Stimulated activated naive CD4-positive, alpha-beta T cell (primary cell): Measurements from ENCODE around the gene SPINT3.
"Not testable (repeated sequence)": the region's sequence is repeated elsewhere in the genome, so short reads cannot be mapped to it uniquely, and the experiment has no call there.

Experiments
- DNase-seq, 6 experiments: peaks; one replicate each; lab custom pipeline; 2025; lab: John Stamatoyannopoulos, UW

Gene SPINT3

DNA sequence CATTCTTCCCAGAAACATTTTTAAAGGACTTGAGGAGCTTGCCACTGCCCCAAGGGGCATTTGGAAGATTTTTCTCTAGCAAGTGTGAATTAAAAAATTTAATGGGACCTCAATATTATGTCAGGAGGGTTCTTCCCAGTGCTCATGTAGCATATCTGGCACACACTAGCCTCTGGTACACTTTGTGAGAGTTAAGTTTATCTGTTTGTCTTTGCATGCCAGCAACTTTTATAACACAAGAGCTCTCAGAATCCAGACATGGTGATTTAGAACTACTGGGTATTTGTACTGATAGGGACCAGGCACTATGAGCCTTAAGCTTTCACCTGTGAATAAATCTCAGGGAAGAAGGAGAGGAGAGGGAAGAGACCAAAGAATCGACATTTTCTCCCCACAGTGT, 12.9 kb downstream of the SPINT3 start:
- DNase-seq = no peak

DNA sequence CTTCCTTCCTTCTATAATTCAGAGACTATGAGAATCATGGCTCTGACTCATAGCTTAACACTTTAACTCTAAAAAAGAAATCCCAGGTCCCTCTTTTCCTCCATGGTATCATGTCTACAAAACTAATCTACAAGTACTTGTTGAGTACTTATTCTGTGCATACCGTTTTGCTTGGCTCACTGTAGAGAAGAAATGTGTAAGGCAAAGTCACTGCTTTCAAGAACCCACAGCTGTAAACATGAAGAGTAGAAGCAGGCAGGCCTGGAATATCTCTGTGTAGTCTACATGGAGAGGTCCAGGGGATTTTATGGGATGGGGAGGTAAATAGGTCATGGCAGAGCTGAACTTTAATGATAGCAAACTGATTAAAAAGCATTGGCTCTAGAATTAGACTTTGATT, 13.8 kb downstream of the SPINT3 start:
- no peak for DNase-seq

DNA sequence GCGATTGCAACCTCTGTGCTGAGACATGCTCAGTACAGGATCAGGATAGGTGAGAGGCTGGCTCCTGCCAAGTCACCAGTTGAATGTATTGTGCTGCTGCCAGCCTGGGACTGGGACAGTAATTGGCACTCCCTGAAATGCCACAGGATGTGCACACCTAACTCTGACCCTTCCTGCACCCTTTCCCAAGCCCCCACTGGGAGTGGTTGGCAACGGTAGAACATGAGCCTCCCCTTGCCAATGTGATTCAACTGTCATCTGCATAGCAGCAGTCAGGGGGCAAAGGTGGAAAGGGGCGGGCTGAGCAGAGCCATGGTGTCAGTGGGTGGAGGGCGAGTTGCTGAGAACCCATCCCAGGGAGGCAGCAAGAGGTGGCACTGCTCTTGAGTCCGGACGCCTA, 15.4 kb downstream of the SPINT3 start:
- DNase-seq = no peak

DNA sequence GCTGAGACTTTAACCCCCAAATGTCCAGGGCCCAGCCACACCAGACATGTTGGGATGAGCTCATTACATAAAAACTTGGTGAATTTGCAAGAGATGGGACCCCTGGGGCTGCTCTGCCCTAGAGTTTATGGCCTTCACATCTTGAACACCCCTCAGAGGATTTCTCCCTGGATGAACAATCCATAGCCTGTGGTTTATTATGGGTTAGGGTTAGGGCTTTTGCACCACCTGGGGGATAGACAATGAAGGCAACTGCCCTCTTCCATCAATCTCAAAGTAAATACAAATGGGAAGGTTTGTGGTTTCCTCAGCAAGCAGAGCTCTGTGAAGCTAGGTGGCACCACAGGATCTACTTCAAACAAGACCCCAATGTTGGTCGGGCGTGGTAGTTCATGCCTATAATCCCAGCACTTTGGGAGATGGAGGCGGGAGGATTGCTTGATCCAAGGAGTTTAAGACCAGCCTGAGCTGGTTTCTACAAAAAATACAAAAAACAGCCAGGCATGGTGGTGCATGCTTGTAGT, 17.4 kb downstream of the SPINT3 start:
- DNase-seq = no peak

DNA sequence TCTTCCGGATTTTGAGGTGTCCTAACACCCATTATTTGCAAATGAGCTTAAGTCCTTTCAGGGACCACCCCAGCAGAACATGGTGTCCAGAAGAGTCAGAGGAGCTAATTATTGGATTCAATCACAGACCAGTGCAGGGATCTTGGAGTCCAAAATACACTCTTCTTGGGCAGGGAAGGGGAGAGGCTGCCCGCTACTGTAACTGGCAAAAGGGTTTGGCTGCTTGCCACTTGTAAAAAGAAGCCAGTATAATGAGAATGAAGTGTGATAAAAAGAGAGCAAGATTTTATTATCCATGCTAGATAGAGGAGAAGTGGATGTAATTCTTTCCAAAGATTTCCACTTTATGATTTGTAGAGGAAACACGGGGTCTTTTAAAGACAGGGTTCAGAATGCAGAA, 19.3 kb downstream of the SPINT3 start:
- DNase-seq = no peak

DNA sequence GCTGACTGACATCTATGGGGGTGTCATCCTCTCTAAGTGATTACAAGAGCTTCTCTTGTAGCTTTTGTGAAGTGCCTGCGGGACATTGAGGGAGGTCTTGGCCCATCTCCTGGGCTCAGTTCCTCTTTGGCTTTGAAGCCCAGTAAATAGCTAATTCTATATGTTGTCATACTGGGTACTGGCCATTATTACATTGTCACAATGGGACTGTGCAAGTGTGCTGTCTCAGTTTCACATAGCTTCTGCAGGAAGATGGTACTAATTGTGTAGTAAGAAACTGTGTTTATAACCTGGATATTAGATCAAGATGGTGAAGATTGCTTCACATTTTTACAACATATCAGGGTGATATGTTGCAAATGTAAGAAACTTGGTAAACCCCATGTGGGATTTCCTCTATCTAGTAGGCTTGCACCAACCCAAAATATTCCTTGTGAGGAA, 19.9 kb downstream of the SPINT3 start:
- no peak for DNase-seq

DNA sequence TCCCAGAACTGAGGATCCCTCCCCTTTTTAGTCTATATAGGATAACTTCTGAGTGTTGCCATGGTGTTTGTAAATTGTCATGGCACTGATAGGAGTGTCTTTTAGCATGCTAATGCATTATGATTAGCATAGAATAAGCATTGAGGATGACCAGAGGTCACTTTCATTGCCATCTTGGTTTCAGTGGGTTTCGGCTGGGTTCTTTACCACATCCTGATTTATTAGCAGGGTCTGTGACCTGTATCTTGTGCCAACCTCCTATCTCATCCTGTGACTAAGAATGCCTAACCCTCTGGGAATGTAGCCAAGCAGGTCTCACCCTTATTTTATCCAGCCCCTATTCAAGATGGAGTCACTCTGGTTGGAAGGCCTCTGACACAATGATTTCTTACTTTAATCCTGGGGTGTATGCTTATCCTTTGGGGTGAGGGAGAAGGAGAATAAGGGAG, 26.3 kb downstream of the SPINT3 start:
- DNase-seq = no peak

DNA sequence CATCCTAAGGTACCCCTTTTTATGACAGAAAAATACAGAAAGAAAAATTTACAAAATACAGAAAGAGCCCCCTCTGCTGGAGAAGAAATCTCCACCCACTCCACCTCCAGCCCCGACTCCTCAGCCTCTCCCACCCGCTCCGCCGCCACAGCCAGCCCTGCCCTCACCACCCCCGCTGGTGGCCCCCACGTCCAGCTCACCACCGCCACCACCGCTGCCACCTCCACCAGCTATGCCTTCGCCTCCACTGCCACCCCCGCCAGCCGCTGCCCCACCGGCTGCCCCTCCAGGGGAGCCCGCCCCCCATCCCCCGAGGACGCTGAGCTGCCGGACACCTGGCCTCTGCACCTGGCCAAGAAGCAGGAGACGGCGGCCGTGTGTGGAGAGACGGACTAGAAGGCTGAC, 28.2 kb downstream of the SPINT3 start:
- no peak for DNase-seq

DNA sequence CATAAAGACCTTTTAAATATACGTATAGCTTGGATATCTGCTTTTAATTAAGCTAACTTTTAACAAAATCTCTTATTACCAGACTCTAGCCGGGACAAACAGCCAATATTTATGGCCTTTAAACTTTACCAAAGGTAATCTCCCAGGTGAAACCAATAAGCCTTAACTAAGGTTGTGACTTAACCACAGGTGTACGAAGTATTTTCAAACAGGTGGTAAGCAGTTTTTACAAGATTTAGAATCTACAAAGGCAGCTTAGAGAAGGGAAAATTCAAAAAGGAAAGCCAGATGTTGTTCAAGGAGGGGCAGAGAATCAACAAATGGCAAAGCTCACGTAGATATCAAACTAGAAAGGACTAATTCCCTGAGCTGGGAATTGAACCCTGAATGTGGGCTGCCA, 30.0 kb downstream of the SPINT3 start:
- DNase-seq = no peak

DNA sequence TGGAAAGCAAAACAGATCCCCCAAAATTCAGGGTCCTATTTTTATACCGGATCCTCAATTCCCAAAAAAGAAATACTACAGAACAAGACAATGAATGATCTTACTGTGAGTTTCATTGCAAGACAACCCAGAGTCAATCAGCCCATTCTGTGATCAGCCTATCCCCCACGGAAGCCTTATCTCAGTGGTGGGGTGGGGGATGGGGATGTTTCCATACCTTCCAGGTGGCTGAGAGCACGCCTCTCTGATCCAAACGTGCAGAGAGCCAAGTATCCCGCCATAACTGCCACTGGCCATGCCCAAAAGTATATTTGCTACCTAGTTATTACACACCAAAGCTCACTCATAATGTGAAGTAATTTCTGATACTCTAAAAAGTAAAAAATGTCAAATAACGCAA, 30.7 kb downstream of the SPINT3 start:
- no peak for DNase-seq

DNA sequence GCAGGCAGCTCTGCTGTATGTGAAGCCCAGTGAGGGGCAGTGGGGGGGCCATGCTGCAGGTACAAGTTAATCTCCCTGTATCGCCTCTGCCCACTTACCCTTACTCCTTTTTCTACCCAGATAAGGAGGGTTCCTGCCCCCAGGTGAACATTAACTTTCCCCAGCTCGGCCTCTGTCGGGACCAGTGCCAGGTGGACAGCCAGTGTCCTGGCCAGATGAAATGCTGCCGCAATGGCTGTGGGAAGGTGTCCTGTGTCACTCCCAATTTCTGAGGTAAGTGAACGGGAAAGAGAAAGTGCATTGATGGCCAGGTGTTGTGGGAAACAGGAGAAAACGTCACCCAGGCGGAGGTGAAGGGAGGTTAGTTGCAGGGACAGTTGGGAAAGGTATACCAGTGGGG, 35.6 kb downstream of the SPINT3 start:
- DNase-seq = no peak

DNA sequence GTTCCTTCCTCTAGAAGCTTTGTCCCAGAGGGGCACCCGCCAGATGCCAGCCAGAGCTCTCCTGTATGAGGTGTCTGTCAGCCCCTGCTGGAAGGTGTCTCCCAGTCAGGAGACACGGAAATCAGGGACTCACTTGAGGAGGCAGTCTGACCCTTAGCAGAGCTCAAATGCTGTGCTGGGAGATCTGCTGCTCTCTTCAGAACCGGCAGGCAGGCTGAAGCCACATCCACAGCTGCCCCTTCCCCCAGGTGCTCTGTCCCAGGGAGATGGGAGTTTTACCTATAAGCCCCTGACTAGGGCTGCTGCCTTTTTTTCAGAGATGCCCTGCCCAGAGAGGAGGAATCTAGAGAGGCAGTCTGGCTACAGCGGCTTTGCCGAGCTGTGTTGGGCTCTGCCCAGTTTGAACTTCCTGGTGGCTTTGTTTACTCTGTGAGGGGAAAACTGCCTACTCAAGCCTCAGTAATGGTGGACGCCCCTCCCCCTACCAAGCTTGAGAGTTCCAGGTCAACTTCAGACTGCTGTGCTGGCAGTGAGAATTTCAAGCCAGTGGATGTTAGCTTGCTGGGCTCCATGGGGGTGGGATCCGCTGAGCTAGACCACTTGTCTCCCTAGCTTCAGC, 37.8 kb downstream of the SPINT3 start:
- DNase-seq = not testable (repeated sequence)

DNA sequence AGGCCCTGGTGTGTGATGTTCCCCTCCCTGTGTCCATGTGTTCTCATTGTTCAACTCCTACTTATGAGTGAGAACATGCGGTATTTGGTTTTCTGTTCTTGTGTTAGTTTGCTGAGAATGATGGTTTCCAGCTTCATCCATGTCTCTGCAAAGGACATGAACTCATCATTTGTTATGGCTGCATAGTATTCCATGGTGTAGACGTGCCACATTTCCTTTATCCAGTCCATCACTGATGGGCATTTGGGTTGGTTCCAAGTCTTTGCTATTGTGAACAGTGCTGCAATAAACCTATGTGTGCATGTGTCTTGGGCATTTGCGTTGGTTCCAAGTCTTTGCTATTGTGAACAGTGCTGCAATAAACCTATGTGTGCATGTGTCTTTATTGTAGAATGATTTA, 43.1 kb downstream of the SPINT3 start:
- DNase-seq = not testable (repeated sequence)

DNA sequence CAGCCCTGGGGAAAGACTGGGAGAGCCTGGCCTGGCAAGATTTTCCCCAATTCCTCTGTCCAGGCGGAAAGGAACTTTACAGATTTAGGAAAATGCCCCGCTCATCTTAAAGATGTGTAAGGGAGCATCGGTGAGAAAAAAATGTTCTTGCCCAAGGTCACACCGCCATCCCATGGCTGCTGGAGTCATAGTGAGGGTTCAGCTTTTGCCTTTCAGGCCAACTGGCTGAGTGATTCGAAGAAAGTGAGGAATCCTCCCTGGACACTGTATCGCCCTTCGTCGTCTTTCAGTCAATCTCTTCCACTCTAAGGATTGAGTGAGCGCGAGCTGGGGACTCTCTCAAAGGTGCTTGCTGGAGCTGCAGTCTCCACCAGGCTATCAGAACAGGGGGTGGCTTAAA, 44.5 kb downstream of the SPINT3 start:
- DNase-seq = peak in 1 of 6 experiments; percentile 18

DNA sequence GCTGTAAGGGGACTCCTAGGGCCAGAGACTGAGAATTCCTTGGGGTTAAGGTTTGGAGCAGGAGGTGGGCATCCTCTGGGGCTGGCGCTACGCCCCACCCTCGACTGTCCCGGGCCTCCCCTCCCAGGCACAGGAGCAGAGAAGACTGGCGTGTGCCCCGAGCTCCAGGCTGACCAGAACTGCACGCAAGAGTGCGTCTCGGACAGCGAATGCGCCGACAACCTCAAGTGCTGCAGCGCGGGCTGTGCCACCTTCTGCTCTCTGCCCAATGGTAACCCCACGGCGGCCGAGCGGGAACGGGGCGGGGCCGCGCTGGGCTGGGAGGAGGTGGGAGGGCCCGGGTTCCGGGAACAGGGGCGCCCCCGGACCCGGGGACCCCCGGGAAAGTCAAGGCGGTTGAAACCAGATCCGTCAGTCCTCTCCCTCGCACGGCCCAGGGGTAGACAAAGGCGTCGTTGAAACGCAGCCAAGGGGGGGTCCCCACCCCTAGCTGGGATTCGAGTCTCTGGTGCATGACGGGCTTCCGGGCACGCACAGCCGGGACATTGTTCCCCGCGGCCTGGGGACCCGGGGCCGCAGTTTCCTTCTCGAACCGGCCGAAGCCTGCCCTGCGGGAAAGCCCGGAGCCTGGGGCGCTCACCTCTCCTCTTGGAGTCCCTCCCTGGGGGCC, 45.0 kb downstream of the SPINT3 start:
- peak in 2 of 6 experiments; percentile 6 to 24 for DNase-seq

DNA sequence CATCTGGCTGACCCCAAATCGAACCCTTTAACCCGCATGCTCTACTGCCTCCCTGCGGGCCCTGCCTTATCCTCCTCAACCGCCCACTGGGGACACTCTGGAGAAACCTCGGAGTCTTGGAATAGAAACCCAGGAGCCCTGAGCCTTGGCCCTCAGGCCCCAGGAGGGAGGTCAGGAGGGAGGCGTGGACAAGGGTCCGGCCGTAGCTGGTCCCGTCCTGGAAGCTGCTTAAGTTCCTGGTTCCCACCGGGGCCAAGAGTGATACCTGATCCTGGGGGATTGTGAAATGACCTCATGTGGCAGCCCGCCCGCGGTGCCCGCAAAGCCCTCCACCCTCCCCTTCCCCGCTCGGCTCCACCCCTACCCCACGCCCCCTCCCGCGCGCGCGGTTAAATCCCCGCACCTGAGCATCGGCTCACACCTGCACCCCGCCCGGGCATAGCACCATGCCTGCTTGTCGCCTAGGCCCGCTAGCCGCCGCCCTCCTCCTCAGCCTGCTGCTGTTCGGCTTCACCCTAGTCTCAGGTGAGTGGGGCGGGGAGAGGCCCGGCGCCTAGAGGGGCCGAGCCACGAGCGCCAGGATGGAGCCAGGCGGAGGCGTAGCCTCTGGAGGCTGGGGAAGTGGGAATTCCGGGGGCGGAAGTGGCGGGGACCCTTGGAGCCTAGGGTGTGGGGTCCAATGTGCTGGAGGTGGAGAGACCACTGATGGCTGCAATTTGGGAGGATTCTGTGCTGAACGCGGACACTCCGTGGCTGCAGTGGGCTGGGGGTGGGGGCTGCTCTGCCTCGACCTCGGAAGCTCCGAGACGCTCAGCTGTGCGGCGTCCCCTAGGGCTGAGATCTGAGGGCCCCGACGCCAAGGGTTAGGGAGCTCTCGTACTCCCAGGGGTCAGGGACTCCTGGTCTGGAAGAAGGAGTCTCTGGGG, 45.8 kb downstream of the SPINT3 start, which contains the start of gene WFDC2:
TSS of gene WFDC2 (plus strand) at position 418 of the 926 bp plus-strand sequence. CDS start at position 447, 29 bp downstream.
- DNase-seq = no peak

DNA sequence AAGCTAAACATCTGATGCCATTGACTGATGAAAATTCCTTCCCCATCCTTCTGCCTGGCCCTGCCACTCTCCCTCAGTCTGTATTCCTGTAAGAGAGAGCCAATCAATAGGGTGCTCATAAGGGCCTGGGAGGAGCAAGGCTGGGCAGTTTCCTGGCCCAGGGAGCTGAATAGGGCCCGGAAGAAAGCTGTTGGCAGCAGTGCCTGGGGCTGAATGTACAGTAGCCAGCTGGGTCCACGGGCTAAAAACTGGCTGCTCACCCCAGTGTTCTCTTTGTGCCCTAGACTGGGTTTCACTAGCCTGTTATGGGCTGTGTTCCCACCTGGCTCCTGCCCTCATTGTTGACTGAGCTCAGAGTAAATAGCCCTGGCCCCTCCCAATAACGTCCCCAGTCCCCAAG, 47.6 kb downstream of the SPINT3 start:
- no peak for DNase-seq

DNA sequence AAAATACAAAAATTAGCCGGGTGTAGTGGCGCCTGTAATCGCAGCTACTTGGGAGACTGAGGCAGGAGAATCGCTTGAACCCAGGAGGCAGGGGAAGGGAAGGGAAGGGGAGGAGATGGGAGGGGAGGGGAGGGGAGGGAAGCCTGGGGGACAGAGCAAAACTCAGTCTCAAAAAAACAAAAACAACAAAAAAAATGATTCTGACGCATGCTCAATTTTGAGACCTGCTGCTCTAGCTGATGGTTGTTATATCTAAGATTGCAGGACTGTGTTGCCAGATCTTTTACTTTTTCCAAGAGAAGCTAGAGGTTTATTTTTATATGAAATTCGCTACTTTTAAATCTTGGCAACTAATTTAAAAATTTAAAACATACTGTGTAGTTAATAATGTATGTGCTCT, 48.2 kb downstream of the SPINT3 start:
- no peak for DNase-seq

DNA sequence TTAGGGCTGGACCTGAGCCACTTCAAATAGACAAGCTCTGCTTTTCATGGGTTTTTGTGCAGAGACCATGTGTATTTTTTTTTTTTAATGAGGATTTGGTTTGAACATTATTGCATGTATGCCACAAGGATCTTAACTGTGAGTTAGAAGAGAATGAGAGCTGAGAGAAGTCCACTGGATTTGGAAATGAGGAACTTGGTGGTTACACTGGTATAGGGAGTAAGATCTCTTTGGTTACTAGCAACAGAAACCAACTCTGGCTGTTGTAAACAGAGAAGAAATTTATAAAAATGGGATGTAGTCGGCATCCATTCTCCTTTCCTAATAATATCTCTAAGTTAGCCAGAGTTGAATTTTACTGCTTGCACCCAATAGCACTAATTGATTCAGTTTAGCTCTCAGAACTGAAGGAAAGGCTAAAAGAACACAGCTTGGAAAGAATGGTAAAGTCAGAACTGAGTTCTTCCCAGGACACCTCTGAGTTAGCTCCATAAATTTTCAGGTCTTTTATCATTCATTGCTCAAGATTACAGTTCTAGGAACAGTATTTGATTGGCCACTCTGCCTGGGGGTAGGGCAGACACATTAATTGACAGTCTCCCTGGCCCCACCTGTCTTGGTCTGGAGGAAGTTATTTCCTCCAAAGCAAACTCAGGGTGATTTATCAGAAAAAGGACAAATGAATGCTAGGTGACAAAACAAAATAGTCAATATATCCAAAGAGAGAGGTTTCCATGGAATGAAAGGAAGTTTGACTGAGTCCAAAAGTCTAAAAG, 49.7 kb downstream of the SPINT3 start:
- no peak for DNase-seq

DNA sequence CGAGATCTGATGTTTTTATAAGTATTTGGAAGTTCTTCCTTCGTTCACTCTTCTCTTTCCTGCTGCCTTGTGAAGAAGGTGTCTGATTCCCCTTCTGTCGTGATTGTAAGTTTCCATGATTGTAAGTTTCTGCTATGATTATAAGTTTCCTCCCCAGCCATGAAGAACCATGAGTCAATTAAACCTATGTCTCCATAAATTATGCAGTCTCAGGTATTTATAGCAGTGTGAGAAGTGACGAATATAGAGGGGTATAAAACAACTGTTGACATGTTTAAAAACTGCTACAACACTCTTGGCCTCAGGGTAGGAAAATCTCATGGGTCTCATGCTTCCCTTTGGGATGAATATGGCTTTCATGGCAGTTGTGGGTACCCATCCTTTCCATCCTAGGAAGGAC, 51.7 kb downstream of the SPINT3 start:
- DNase-seq = no peak

DNA sequence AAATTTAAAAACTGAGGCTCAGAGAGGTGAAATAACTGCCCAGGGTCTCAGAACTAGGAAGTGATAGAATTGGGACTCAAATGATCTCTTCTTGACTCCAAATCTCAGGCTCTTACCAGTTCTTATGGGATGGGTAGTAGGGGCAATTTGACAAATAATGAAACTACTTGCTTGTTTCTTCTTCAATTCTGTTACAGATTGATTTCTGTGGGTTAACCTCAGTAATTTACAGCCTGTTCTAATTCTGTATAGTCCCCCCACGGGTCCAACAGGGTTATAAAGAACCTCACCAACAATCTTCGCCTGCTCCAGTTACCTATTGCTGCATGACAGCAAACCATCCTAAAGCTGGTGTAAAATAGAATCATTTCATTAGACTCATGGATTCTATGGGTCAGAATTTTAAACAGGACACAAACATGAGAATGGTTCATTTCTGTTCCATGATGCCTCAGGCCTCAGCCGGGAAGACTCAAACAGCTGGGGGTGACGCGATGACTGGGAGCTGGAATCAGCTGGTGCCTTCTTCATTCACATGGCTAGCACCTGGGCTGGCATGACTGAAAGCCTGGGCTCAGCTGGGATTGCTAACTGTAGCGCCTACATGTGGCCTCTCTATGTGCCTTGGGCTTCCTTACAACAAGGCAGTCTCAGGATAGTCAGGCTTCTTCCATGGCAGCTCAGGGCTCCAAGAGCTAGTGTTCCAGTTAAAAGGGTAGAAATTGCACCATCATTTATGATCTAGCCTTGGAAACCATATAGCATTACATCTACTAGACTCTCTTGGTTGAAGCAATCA, 52.5 kb downstream of the SPINT3 start:
- DNase-seq = no peak
